GM12874 (cell line): ENCODE measurements around the gene NLGN1.

Experiments
- TF ChIP-seq, protein P1 (sequence below): IDR thresholded peaks from 2 replicates; pipeline ENCODE4 v1.5.1; 2011; ENCODE audit warnings: low read depth, mild to moderate bottlenecking, control low read depth, low read length, moderate library complexity; ENCODE audit not compliant: insufficient read depth

Gene NLGN1

DNA sequence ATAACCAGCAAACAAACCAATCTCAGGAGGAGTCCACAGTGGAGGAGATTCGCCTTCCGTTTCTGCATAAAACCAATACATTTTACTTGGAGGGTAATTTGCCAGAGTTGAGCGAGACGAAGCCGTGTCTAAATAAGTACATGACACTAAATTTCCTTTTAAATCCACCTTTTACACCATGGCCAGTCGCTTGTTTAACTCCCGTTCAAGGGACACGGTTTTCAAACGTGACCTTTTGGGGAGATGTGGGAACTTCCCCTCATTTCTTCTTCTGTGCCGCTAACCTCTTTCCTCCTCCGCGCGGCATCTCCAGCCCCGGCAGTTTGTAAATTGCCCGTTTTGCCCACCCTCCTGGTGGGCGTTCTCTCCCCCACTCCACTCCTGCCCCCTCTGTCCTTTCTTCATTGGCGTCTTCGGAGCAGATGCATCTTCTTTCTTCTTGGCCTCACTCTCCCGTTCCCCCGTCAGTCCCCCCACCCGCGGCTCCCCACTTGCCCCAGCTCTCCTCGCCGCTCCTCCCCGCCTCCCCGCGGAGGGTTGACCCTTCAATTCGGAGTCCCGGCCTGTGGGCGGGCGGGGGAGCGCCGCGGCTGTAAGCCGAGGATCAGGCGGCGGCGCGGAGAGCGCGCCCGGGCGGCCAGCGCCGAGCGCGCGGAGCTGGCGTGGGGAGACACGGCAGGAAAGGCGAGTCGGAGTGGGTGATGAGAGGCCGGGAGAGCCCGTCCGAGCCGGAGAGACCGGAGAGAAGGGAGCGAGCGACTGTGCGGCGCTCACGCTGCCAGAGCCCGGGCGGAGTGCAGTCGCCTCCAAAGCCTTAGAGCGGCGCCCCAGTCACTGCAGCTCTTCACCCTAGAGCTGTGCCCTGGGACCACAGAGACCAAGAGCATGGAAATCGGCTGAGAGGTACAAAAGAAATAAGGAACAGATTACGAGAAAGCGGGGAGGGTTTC lies at the start of gene NLGN1:
Gene NLGN1 (plus strand): TSS at position 584 of the 950 bp plus-strand sequence.
- TF ChIP-seq, protein P1, sequence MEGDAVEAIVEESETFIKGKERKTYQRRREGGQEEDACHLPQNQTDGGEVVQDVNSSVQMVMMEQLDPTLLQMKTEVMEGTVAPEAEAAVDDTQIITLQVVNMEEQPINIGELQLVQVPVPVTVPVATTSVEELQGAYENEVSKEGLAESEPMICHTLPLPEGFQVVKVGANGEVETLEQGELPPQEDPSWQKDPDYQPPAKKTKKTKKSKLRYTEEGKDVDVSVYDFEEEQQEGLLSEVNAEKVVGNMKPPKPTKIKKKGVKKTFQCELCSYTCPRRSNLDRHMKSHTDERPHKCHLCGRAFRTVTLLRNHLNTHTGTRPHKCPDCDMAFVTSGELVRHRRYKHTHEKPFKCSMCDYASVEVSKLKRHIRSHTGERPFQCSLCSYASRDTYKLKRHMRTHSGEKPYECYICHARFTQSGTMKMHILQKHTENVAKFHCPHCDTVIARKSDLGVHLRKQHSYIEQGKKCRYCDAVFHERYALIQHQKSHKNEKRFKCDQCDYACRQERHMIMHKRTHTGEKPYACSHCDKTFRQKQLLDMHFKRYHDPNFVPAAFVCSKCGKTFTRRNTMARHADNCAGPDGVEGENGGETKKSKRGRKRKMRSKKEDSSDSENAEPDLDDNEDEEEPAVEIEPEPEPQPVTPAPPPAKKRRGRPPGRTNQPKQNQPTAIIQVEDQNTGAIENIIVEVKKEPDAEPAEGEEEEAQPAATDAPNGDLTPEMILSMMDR, result no peak

DNA sequence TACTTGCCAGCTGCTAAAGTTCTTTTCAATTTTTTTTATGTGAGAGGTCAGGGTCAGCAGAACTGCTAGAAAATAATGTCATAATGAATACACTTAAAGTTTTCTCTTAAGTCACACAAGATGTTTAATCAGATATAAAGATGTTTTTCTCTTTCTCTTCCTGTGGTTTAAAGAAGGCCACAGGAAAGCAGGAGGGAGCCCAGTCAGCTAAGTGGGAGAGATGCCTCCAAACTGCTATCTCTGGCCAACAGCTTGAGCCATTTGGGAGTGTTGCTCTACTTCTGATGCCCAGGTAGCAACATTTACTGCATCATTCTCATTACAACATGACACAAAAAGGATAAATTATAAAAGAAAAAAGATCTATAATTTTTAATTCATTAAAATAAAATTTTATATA lies 45.7 kb upstream of the NLGN1 start:
- TF ChIP-seq, protein P1, result no peak

DNA sequence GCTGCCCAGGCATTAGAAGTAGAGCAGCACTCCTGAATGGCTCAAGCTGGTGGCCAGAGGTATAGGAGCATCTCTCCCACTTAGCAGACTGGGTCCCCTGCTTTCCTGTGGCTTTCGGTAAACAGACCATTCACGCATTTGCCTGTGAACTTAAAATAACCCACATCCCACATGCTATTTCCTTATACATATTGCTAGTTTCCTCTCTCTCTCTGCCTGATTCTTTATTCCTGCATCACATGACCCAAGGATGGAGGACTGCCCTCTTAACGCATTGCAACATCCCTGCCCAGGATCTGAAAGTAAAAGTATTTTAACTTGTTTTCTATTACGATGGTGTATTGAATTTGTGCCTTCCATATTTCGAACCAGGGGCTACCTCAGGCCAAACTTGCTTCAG lies 43.4 kb upstream of the NLGN1 start:
- TF ChIP-seq, protein P1, result no peak

DNA sequence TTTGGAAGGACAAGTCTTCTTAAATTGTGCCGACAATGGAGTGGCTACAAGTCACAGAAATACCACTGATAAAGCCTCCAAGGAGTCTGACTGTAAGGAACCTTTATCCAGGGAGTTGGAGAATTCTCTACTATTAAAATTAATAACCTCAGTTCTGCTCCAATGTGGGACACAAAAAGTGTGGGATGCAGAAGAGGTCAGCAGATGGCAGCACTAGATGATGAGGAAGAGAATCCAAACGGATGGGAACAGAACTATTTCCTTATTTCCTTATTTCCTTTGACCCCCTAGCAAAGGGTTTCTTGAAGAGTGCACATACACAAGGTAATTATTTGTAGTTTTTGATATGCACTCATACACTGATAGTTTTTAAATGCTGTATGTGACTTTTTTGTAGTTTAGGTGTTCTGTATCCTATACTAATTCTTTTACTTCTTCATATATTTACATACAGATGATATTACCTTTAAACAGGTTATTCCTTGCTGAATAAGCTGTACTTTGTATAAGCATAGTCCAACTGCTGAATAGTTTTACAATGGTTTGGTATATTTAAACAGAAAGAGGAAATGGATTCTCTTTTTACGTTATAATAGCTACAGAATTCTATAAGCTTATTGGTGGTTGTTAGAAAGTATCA lies 25.6 kb upstream of the NLGN1 start:
- TF ChIP-seq, protein P1, result peak; percentile 30; the same call in 1 of the 2 replicates

DNA sequence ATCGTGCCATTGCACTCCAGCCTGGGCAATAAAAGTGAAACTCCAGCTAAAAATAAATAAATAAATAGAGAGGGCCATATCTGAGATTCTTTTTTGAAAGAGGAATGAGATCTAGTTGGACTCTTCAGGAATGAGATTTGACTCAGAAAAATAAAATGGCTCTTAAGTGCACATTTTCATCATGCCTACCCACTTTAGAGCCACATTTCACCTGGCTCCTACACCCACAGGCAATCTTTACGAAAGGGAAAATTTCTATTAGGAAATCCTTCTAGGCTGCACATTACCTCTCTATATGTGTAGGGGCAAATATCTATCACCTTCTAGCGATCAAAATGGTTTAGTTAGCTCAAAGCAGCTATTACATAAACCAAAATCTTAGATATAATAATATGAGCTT lies 16.9 kb upstream of the NLGN1 start:
- TF ChIP-seq, protein P1, result no peak

DNA sequence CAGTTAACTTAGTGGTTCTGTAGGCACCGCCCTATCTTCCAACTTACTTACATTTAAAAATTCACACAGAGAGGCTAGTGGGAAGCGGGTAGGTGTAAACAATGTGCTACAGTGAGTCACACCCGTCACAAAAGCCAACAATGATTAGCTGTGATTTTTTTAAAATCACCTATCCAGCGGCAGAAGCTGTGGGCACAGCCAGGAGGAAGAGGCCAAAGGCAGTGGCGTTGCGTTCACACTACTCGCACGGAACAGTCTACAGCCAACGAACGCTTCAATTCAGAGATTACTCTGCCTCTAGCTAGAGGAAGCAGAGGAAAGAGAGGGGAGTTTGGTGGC lies 2.5 kb upstream of the NLGN1 start:
- TF ChIP-seq, protein P1, result no peak

DNA sequence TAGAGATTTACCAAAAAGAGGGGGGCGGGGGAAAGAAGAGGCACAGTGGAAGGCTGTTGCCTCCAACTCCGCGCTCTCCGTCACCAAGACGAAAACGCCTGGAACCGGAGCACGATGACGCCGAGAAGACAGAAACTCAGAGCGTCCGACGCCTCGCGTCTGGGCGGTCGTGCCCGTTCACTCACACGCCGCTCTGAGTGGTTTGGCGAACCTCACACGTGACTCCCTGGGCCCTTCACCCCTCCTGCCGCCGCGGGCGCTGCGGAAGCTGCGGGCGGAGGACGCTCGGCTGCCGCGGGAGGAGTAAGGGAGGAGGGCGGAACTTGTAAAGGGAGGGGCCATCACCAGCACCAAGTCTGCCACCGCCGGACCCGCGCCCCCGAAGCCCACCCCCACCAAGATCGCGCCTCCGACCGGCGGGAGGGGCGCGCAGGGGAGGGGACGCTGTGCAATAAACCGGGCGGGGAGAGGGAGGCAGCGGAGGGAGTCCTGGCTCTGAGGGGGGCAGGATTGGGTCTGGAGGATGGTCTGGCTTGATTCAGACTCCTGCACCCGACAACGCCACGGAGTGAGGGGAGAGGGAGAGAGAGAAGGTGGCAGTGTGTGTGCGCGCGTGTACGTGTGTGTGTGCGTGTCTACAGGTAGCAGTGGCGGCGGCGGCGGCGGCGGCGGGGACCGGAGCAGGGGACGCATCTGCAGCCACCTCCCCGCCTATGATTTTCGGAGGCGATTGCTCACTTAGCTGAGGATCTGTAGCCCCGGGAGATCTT lies 1.9 kb upstream of the NLGN1 start:
- TF ChIP-seq, protein P1, result no peak
